K562 (cell line): ENCODE data around the gene ABRAXAS1. TPM values are rescaled to one million over a fixed set of nuclear protein-coding genes. Genes with fewer than 3 reads are reported as not detected.

ENCODE experiments used
- ARID3B ChIP-seq: fragments of 250-450 bp; sonication (Bioruptor Pico); IDR thresholded peaks from 2 replicates; pipeline ENCODE4 v1.4.0; 2020; ENCODE audit warnings: borderline replicate concordance
- BHLHE40 ChIP-seq: IDR thresholded peaks from 2 replicates; pipeline ENCODE4 v1.6.1; 2011; ENCODE audit warnings: low read length, improper control_type of control experiment
- CHD7 ChIP-seq: fragments of 200-600 bp; sonication (generic); IDR thresholded peaks from one replicate; pipeline ENCODE4 v1.6.1; 2012; ENCODE audit warnings: mild to moderate bottlenecking, low read depth, low read length, inconsistent platforms
- CREB5 ChIP-seq: fragments of 250-450 bp; sonication (Bioruptor Pico); IDR thresholded peaks from 2 replicates; pipeline ENCODE4 v1.5.0; 2020; ENCODE audit warnings: mild to moderate bottlenecking
- FOXJ2 ChIP-seq: fragments of 200-800 bp; sonication (Bioruptor generic); IDR thresholded peaks from 2 replicates; pipeline ENCODE4 v1.6.1; 2016; ENCODE audit warnings: missing genetic modification characterization, missing compliant biosample characterization
- GATAD2A ChIP-seq: fragments of 450-650 bp; IDR thresholded peaks from 2 replicates; pipeline ENCODE4 v1.6.1; 2017
- NCOA1 ChIP-seq: fragments of 450-650 bp; IDR thresholded peaks from 2 replicates; pipeline ENCODE4 v1.6.1; 2016; ENCODE audit warnings: low read depth
- RBM14 ChIP-seq: fragments of 200-400 bp; formaldehyde crosslinking; IDR thresholded peaks from 2 replicates; pipeline ENCODE4 v1.6.1; 2018; ENCODE audit warnings: low read depth, mild to moderate bottlenecking, low read length, moderate library complexity, borderline replicate concordance; ENCODE audit not compliant: insufficient read depth
- RFX5 ChIP-seq: IDR thresholded peaks from 2 replicates; pipeline ENCODE4 v1.6.1; 2011; ENCODE audit warnings: low read depth, mild to moderate bottlenecking, improper control_type of control experiment, low read length
- TCFL5 ChIP-seq: fragments of 250-450 bp; sonication (Bioruptor Pico); conservative IDR thresholded peaks from 2 replicates; pipeline ENCODE4 v1.6.1; 2021; ENCODE audit warnings: mild to moderate bottlenecking, moderate library complexity, matching md5 sums
- TEAD2 ChIP-seq: fragments of 450-650 bp; IDR thresholded peaks from 2 replicates; pipeline ENCODE4 v1.6.1; 2016; ENCODE audit warnings: missing genetic modification characterization, control low read depth, missing compliant biosample characterization
- ZNF311 ChIP-seq: fragments of 250-450 bp; sonication (Bioruptor Pico); IDR thresholded peaks from 2 replicates; pipeline ENCODE4 v1.4.0; 2020; ENCODE audit warnings: mild to moderate bottlenecking, moderate library complexity
- ZNF561 ChIP-seq: fragments of 450-650 bp; formaldehyde crosslinking; conservative IDR thresholded peaks from 2 replicates; pipeline ENCODE4 v1.4.0; 2020; ENCODE audit warnings: mild to moderate bottlenecking, moderate library complexity
- polyA plus RNA-seq, 8 experiments: library from polyadenylated mRNA; depleted of rRNA in 4 of 8; stranded (reverse) in 5 of 8; unstranded in 3 of 8; fragments of >200 nt; fragmentation: Nextera tagmentation in 2 of 8; fragmentation: Illumina TruSeq in 1 of 8; extraction: Ambion mirVana in 2 of 8; extraction: Trizol in 1 of 8; gene quantifications; 2 replicates each; pipeline versions ENCODE4 v1.2.1 to v1.2.3, GENCODE V29; 2011 to 2014; ENCODE audit warnings: inconsistent platforms in 1 of 8, missing spikeins in 1 of 8
- total RNA-seq, 7 experiments: library from RNA; depleted of rRNA in 6 of 7; stranded (reverse); fragments of >200 nt in 6 of 7; fragmentation: Illumina TruSeq in 2 of 7; extraction: Trizol in 2 of 7; gene quantifications; 2 replicates each; pipeline versions ENCODE4 v1.2.1 to v1.2.3, GENCODE V29; 2011 to 2021; ENCODE audit warnings: low replicate concordance in 1 of 7

Gene ABRAXAS1
- total and polyA plus RNA-seq, 9 of the 15 experiments (the other 6 are each of a cell fraction or from before 2014, with no cell fraction given): 10.8 to 48.3 (median 22.1) TPM

- TF ChIP-seq CHD7: no peak
- TF ChIP-seq CREB5: no peak
- no peak for TF ChIP-seq NCOA1
- no peak for TF ChIP-seq RFX5
- TF ChIP-seq ZNF311 (CRISPR knock-in tag): no peak
- TF ChIP-seq ZNF561 (CRISPR knock-in tag): no peak
- TF ChIP-seq GATAD2A: no peak
- no peak for TF ChIP-seq TEAD2 (tag)
- no peak for TF ChIP-seq RBM14
- no peak for TF ChIP-seq ARID3B (CRISPR knock-in tag)
- no peak for TF ChIP-seq TCFL5 (CRISPR knock-in tag)
- TF ChIP-seq FOXJ2: no peak
- no peak; the same call in 1 of the 2 replicates for TF ChIP-seq BHLHE40
Observed at GRCh38 chr4:83484500-83485461, at the start of gene ABRAXAS1 (continued).
